Measurements from ENCODE around the gene SLC25A20.

SLC25A20 gene

GRCh38 chr3:48897460-48898376 lies 964 bp downstream of the SLC25A20 start:
- DNase-seq, result peak; percentile 11

DNA sequence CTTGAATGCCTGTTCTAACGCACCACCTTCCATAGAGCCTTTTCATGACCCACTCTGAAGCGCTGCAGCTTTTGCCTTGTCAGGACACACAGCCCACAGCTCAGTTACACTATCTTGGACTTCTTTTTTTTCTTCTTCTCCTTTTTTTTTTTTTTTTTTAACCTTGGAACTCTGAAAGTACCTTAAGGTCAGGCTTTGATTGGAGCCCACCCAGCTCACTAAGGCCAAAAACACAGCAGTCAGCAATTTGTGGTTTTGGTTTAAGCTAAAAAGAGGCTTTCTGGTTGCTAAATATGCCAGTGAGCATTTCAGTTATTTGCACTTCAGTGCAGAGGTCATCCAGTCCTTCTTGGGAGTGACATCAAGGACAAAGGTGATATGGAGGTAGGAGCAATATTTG lies 1.7 kb downstream of the SLC25A20 start:
- no peak for DNase-seq

DNA sequence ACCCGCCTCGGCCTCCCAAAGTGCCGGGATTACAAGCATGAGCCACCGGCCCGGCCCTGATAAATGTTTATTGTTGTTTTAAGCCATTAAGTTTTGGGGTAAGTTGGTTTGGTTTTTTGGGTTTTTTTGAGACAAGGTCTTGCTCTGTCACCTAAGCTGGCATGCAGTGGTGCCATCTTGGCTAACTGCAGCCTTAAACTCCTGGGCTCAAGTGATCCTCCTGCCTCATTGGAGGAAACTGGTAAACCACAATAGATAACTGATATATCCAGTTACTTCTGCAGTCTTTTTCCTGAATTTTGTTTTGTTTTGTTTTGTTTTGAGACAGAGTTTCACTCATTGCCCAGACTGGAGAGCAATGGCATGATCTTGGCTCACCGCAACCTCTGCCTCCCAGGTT lies 4.2 kb downstream of the SLC25A20 start:
- no peak for DNase-seq

DNA sequence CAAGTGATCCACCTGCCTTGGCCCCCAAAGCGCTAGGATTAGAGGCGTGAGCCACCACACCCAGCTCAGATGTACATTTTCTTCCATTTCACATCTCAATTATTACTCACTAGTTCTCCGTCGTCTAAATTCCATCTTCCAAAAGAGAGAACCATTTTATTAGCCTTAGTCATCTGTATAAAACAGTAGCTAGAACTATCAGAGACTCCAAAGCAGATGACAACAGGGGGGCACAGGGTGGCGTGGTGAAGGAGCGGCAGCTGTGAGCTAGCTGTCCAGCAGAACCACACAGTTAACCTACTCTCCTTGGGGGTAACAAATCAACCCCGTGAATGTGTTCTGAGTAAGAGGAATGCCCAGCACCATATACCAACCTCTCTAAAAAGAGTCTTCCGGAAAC lies 7.1 kb downstream of the SLC25A20 start:
- no peak for DNase-seq

DNA sequence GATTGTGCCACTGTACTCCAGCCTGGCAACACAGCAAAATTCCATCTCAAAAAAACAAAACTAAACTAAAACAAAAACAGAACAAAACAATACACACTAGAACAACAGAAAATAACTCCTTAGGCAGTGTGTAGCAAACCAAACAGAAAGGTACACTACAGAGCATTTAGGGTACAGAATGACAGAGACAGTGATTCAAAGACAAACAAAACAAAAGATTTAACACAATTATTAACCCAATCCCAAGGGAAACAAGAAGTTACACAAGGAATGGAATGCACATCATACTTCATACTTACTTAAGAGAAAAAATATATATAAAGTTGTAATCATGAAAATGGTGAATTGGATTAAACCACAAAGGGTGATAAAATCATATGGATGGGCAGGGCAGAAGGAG lies 12.9 kb downstream of the SLC25A20 start:
- no peak for DNase-seq

- no peak for DNase-seq
Observed at GRCh38 chr3:48881652-48882114, 17.0 kb downstream of the SLC25A20 start.

- DNase-seq, result no peak
Observed at GRCh38 chr3:48881006-48881405, 17.7 kb downstream of the SLC25A20 start.

DNA sequence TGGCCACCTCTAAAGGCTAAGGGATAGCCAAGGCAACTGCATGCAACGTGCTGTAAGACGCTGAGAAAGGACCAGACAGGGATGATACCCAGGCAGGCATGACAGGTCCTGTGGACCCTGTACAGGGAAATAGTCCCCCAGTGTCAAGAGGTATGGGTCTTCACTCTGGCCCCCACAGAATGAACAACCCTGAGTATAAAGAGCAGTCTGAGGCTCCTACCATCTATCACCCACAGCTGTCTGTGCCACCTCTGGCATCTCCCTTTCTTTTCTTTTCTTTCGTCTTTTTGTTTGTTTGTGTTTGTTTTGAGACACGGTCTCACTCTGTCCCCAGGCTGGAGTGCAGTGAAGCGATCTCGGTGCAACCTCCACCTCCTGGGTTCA lies 18.7 kb downstream of the SLC25A20 start:
- DNase-seq, result no peak

DNA sequence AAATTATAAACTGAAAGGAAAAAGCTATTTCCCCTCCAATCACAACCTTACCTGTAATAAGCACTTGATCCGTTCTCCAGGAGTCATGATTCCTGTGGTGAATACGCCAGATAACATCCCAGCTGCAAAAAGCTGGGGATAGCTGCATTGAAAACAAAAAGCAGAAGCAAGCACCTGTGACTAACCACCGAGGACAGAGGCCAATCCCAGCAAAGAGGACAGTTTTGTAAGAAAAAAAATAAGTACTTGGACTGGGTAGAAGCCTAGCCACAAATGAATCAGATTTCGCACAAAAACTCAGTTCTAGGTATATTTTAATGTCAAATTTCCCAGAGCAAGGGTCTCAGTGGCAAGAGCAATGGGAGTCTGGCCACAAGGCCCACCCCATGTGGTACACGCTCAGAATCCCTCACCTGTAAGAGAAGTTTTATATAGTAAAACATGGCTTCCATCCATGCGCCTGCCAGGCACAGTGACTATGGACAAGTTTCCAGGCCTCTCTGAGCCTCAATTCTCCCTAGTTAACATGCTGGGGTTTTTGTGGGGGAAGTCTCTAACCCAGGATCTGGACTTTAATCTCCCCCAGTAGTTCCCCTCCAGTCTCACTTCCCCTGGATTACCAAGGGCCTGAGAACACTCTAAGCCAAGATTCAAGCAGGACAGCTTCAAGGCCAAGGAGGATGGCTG lies 19.2 kb downstream of the SLC25A20 start:
- DNase-seq, result no peak

DNA sequence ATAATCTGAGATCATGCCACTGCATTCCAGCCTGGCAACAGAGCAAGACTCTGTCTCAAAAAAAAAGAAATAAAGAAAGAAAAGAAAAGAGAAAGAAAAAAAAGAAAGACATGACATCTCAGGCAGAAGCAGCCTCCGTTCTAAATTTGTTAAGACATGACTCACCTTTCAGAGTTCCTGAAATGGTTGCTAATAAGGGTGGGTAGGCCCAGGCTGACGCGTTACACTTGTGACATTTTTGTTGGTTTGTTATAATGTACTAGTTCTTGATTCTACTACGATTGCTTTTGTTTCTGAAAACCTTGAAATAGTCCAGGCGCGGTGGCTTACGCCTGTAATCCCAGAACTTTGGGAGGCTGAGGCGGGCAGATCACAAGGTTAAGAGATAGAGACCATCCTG lies 21.0 kb downstream of the SLC25A20 start:
- no peak for DNase-seq

GRCh38 chr3:48863122-48863521 lies 35.6 kb downstream of the SLC25A20 start:
- DNase-seq, result no peak

DNA sequence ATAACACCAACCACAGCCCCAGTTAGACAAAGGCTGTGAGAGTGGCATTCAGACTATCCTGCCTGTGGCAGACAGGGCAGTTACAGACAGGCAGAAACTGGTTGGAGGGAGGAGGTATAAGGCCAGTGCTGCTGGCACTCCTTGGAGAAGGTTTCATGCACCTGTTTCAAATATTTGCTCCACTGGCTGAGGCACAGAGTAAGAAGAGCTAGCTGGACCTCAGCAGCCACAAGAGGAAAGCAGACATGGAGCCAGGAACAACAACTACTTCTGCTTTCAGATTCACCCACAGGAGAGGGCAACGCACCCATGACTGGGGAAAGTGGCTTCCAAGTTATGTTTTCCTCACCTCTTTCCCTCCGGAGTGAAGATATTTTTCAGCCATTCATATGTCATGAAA lies 39.5 kb downstream of the SLC25A20 start:
- DNase-seq, result no peak

- no peak for DNase-seq
Observed at GRCh38 chr3:48858709-48859108, 40.0 kb downstream of the SLC25A20 start.

GRCh38 chr3:48857641-48858040 lies 41.0 kb downstream of the SLC25A20 start:
- DNase-seq, result no peak

GRCh38 chr3:48856469-48856868 lies 42.2 kb downstream of the SLC25A20 start:
- DNase-seq, result no peak

GRCh38 chr3:48855681-48856447 lies 42.8 kb downstream of the SLC25A20 start:
- DNase-seq, result no peak

- DNase-seq, result no peak
Observed at GRCh38 chr3:48852151-48852550, 46.5 kb downstream of the SLC25A20 start.

DNA sequence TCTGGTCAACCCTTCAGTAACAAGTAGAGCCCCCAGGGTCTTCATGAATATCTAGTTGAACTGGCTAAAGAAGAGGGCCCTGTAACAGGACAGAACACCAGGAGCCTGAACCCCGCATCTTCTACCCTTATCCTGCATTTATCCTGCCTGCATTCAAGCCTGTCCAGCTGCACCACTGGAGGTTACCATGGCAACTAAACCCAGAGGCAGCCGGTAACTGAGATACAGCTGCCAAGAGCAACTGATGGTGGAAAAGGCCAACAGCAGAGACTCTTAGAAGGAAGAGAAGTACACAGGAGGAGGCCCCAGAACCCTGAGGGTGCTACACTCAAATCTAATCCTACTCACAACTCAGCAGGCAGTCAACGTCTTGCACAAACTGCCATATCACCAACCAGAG lies 47.3 kb downstream of the SLC25A20 start:
- no peak for DNase-seq

- DNase-seq, result no peak
Observed at GRCh38 chr3:48848816-48849515, 49.7 kb downstream of the SLC25A20 start.

GRCh38 chr3:48847504-48848423 lies 50.9 kb downstream of the SLC25A20 start, which contains the start of gene PRKAR2A:
PRKAR2A (minus strand) TSS chr3:48847874; CDS start chr3:48847596, 278 bp downstream.
- peak; percentile 88 for DNase-seq

- peak; percentile 55 for DNase-seq
Observed at GRCh38 chr3:48847053-48847503, 51.6 kb downstream of the SLC25A20 start.
